ENCODE measurements around the gene MYH11. TPM values are rescaled to one million over a fixed set of nuclear protein-coding genes. Genes with fewer than 3 reads are reported as not detected.

MYH11 gene
- total RNA-seq, 1 donor from 2014 or later: 694 TPM

DNA sequence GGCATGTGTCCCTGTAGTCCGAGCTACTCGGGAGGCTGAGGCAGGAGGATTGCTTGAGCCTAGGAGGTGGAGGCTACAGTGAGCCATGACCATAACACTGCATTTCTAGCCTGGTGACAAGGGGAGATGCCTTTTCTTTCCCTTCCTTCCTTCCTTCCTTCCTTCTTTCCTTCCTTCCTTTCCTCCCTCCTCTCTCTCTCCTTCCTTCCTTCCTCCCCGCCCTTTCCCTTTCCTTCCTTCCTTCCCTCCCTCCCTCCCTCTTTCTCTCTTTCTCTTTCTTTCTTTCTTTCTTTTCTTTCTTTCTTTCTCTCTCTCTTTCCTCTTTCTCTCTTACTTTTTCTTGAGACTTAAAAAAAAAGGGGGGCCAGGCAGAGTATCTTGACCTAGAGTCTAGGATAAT is 34.7 kb upstream of the MYH11 start:
- H3K4me3 ChIP-seq: no peak overlapping the region
- TF ChIP-seq, protein P1, sequence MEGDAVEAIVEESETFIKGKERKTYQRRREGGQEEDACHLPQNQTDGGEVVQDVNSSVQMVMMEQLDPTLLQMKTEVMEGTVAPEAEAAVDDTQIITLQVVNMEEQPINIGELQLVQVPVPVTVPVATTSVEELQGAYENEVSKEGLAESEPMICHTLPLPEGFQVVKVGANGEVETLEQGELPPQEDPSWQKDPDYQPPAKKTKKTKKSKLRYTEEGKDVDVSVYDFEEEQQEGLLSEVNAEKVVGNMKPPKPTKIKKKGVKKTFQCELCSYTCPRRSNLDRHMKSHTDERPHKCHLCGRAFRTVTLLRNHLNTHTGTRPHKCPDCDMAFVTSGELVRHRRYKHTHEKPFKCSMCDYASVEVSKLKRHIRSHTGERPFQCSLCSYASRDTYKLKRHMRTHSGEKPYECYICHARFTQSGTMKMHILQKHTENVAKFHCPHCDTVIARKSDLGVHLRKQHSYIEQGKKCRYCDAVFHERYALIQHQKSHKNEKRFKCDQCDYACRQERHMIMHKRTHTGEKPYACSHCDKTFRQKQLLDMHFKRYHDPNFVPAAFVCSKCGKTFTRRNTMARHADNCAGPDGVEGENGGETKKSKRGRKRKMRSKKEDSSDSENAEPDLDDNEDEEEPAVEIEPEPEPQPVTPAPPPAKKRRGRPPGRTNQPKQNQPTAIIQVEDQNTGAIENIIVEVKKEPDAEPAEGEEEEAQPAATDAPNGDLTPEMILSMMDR (IDR thresholded peaks at IDR 0.05): no peak
- H3K9me3 ChIP-seq: no peaks in the 10 kb centered on the region
- peaks cover 0 to 6% of the 10 kb centered on the region in 2 donors for H3K4me1 ChIP-seq
- H3K27me3 ChIP-seq: no peaks in the 10 kb centered on the region
- intact Hi-C loops (cut with DNase I): no loop called here
- no peak for DNase-seq (ENCODE audit: low spot score in 2 of 2)
- H3K36me3 ChIP-seq: no peaks in the 10 kb centered on the region
- H3K27ac ChIP-seq: no peak overlapping the region

DNA sequence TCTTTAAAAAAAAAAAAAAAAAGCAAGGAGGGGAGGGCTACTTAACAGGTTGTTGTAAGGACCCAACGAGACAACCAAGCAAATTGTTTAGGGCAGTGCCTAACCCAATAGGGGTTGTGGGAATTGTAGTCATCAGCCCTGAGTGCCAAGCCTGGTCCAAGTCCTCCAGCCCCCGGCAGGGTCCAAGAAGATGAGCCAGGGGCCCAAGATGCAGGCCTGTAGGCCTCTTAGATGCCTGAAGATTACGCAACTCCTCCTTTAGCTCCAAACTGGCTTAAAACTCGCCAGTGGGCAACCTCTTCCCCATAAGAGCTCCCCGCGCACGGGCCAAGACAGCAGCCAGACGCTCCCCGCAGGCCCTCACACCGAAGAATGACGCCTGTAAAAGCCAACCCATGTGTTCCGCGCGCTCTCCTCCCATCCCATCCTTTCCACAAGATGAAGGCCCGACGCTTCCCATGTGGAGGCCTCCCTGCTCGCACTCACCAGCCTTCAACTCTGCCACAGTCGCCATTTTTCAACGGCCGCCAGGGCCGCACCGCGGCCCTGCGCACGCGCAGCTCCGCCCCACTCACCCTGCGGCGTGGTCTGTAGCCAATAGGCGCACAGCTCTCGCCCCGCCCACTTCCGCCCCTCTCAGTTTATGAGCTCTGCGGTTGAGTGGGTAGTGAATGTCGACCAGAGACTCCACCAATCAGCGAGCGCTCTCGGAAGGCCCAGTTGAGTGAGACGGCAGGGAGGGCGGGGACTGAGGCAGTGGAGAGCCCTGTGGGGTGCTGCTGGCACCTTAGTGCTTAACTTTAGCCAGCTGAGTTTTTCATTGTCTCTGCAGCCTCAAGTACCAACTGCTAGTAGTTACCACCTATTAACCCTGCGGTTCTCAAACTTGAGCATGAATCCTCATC is 31.5 kb upstream of the MYH11 start, which contains the start of gene CEP20:
Gene CEP20 (minus strand): TSS at position 532 of the 905 bp plus-strand sequence. CDS start 18 bp downstream, at position 514.
- Histone ChIP-seq H3K27ac (peak within 1 kb of the TSS; percentile 79 to 93), H3K4me1 (peaks cover 0 to 11% of the 10 kb centered on the region in 2 donors), H3K4me3 (peak within 1 kb of the TSS; percentile 81 to 87), H3K36me3 (peaks cover 0 to under 1% of the 10 kb centered on the region in 2 donors), H3K9me3 (no peaks in the 10 kb centered on the region), H3K27me3 (no peaks in the 10 kb centered on the region)
- TF ChIP-seq, protein P1 (IDR thresholded peaks at IDR 0.05): peak; percentile 11 to 55 (median 18)
- intact Hi-C loops (cut with DNase I): loop anchor here (2.0 to 5.0 kb wide), 3 partner anchors 60 to 234 kb away; partner anchors contain the start of gene ABCC1
- peak; percentile 99 to 100 for DNase-seq (ENCODE audit: low spot score in 2 of 2)

DNA sequence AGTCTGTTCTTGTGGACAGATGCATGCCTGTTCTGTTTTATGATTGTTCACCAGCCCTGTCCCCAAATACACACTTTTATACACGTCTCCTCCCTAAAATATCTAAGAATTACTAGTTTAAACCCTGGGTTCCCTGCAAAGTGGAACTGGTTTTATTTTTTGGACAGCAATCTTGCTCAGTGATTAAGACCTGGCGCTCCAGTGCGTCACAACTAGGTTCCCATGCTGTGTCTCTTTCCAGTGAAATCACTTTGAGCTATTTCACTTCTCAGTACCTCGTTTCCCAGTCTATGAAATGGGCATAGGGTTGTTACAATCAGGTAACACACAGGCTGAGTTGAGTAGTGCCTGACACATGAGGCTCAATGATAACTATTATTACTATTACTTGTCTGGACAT is 30.5 kb upstream of the MYH11 start:
- H3K4me1 ChIP-seq: peaks cover 0 to 11% of the 10 kb centered on the region in 2 donors
- TF ChIP-seq, protein P1 (IDR thresholded peaks at IDR 0.05): no peak
- H3K27me3 ChIP-seq: no peaks in the 10 kb centered on the region
- intact Hi-C loops (cut with DNase I): loop anchor here (5.0 kb wide), 1 partner anchor 235 kb away; no protein-coding TSS in a partner anchor
- DNase-seq (ENCODE audit: low spot score in 2 of 2): no peak
- no peak overlapping the region for H3K27ac ChIP-seq
- peaks cover under 1 to 6% of the 10 kb centered on the region in 2 donors for H3K36me3 ChIP-seq
- H3K9me3 ChIP-seq: no peaks in the 10 kb centered on the region
- H3K4me3 ChIP-seq: peak overlapping the region; percentile 81 to 87

DNA sequence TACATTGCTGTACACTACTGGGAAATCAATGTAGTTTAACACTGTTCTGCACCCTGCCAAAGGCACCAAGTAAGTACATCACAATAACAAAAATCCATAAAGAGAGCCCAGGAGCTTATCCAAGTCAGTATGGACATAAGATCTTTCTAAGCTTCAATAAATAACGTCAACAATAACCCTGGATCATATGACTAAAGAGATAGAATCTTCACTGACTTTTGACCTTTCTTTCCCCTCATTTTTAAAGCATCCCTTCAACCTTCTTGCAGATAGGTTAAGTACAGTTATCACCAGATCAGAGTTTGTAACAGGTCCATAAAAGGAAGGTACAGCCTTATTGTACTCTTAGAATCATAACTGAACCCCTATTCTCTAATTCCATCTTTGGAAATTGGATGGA is 29.2 kb upstream of the MYH11 start:
- Histone ChIP-seq H3K4me1 (peaks cover 0 to 11% of the 10 kb centered on the region in 2 donors), H3K9me3 (no peaks in the 10 kb centered on the region), H3K4me3 (no peak overlapping the region), H3K27ac (no peak overlapping the region), H3K27me3 (no peaks in the 10 kb centered on the region), H3K36me3 (peaks cover 11 to 15% of the 10 kb centered on the region in 2 donors)
- no peak for DNase-seq (ENCODE audit: low spot score in 2 of 2)
- TF ChIP-seq, protein P1 (IDR thresholded peaks at IDR 0.05): no peak
- intact Hi-C loops (cut with DNase I): loop anchor here (5.0 kb wide), 1 partner anchor 236 kb away; no protein-coding TSS in a partner anchor

DNA sequence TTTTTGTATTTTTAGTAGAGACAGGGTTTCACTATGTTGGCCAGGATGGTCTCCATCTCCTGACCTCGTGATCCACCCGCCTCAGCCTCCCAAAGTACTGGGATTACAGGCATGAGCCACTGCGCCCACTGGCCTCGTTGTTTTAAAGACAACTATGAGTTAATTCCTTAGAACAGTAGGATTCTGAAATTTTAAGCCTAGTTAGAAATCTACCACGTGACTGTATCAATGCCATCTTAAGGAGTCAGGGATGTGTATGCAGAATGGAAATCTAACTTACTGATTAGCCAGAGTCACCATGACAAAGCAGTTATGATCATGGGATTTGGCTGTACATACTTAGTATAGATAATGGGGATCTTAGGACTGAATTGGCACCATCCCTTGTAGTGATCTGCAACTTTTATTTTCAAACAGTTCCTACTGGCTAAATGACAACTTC is 28.8 kb upstream of the MYH11 start:
- Histone ChIP-seq H3K36me3 (peaks cover 11 to 15% of the 10 kb centered on the region in 2 donors), H3K27me3 (no peaks in the 10 kb centered on the region), H3K4me3 (no peak overlapping the region), H3K4me1 (peaks cover 0 to 11% of the 10 kb centered on the region in 2 donors), H3K27ac (no peak overlapping the region), H3K9me3 (no peaks in the 10 kb centered on the region)
- intact Hi-C loops (cut with DNase I): loop anchor here (5.0 kb wide), 1 partner anchor 237 kb away; no protein-coding TSS in a partner anchor
- no peak for DNase-seq (ENCODE audit: low spot score in 2 of 2)
- TF ChIP-seq, protein P1 (IDR thresholded peaks at IDR 0.05): no peak
